ENCODE data around the gene ZER1.
"Not testable (repeated sequence)": the region's sequence is repeated elsewhere in the genome, so short reads cannot be mapped to it uniquely, and the experiment has no call there.

ZER1 gene

DNA sequence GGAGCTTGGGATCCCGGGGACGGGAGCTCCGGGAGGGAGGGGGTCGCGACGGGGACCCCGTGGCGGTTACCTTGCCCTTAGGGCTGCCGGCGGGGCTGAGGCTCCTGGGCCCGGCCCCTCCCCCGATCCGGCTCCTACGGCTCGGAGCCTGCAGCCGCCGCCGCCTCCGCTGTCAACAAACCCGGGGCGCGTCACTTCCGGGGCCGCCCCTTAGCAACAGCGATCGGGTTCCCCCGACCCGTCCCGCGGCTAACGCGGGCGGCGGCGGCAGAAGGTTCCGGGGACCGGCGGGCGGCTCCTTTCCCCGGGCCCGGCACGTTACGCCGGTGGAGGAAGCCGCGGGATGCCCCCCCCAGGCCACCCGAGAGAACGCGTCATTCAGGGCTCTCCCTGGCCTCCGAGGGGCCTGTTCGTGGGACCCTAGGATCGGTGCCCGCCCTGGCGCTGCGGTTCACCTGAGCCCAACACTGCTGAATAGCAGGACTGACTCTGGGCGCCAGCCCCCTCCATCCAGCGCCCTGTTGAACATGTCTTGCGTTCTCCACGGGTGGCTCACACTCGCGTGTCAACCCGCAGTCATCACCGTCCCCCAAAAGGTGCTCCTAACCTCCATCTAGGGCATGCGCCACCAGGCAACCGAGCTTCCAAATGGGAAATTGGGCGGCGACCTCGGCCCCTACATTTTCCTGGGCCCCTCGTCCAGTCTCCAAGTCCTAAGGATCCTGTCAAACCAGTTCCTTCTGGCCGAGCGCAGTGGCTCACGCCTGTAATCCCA, at the start of gene ZER1:
ZER1 (minus strand) TSS at position 183 of the 775 bp plus-strand sequence. CDS start 16,362 bp downstream, outside the sequence.
- in situ Hi-C loops (cut with MboI; ENCODE audit: low sequenced_read_pairs): no loop called here

DNA sequence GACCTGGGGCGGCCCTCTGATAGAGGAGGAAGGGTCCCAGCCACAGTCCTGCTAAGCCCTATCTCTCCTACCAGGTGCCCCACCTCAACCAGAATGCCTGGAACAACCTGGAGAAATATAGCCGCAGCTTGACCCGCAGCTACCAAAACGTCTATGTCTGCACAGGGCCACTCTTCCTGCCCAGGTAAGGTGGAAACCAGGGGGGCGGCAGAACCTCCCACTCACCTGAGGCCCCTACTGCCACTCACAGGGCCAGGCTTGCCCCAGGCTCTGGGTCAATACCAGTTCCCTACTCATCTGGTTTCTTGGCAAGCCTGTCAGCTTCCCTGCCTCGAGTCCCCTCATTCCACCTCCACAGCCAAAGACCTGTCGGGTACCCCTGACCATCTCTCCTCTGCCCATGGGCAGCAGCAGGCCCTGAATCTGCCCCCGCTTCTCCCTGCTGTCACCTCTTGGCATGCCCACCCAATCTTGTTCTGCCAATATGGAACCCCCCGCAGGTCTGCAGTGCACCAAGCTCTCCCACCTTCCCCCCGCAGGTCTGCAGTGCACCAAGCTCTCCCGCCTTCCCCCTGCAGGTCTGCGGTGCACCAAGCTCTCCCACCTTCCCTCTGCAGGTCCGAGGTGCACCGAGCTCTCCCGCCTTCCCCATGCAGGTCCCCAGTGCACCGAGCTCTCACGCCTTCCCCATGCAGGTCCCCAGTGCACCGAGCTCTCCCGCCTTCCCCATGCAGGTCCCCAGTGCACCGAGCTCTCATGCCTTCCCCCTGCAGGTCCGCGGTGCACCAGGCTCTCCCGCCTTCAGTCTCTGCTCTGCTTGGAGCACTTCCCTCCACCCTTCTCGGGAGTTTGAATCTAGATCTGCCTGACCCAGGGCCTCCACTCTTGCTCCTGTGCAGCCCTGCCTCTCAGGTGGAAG, 49.2 kb upstream of the ZER1 start:
- in situ Hi-C loops (cut with MboI; ENCODE audit: low sequenced_read_pairs): no loop called here

DNA sequence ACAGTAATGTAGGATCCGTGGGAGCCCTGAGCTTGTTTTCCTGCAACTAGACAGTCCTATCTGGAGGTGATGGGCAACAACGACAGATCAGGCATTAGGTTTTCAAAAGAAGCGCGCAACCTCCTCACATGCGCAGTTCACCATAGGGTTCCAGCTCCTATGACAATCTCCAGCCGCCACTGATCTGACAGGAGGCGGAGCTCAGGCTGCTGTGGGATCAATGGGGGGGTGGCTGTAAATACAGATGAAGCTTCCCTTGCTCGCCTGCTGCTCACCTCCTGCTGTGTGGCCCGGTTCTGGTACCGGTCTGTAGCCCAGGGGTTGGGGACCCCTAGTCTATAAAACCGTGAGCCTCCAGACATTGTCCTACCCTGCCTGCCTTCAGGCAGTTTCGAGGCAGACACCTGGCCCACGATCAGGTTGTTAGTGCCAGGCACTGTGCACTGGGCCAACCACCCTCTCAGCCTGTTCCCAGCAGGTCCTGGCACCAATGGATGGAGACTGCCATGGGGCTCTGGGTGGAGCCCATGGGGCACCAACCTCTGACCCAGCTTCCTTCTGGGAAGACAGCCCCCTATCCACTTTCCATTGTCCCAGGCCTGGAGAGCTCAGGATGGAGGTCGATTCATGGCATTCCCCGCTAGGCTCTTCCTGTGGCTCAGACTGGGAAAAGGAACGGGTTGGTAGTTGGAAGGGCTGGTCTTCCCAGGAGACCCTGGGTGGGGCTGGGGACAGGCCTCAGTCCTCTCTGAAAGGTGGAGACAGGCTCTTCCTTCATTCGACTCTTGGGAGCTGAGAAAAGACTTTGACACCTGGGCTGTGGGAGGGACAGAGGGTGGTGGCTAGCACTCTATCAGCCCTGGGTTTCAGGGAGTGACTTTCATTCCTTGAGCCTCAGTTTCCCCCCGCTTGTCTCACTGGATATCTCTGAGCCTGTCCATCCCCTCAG, 48.3 kb upstream of the ZER1 start:
- in situ Hi-C loops (cut with MboI; ENCODE audit: low sequenced_read_pairs): no loop called here

DNA sequence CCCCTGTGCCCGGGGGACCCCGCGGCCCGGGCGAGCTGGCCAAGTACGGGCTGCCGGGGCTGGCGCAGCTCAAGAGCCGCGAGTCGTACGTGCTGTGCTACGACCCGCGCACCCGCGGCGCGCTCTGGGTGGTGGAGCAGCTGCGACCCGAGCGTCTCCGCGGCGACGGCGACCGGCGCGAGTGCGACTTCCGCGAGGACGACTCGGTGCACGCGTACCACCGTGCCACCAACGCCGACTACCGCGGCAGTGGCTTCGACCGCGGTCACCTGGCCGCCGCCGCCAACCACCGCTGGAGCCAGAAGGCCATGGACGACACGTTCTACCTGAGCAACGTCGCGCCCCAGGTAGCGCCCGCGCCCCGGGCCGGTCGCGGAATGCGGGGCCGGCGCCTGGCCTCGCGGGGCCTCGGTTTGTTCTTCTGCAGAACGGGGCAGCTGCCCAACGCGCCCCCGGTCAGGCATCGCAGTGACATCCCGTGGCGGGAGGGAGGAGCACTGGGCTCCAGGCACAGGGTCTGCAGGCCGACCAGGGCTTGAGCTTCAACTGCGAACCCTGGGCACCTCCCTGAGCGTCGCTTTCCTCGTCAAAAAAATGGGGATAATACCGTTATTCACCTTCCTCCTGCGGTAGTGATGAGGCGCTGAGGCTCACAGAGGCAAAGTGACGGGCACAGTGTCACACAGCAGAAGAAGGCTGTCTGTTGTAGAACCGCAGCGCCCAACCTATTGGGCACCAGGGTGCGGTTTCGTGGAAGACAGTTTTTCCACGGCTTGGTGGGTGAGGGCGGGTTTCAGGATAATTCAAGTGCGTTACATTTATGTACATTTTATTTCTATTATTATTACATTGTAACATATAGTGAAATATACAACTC, 47.4 kb upstream of the ZER1 start:
- in situ Hi-C loops (cut with MboI; ENCODE audit: low sequenced_read_pairs): no loop called here

DNA sequence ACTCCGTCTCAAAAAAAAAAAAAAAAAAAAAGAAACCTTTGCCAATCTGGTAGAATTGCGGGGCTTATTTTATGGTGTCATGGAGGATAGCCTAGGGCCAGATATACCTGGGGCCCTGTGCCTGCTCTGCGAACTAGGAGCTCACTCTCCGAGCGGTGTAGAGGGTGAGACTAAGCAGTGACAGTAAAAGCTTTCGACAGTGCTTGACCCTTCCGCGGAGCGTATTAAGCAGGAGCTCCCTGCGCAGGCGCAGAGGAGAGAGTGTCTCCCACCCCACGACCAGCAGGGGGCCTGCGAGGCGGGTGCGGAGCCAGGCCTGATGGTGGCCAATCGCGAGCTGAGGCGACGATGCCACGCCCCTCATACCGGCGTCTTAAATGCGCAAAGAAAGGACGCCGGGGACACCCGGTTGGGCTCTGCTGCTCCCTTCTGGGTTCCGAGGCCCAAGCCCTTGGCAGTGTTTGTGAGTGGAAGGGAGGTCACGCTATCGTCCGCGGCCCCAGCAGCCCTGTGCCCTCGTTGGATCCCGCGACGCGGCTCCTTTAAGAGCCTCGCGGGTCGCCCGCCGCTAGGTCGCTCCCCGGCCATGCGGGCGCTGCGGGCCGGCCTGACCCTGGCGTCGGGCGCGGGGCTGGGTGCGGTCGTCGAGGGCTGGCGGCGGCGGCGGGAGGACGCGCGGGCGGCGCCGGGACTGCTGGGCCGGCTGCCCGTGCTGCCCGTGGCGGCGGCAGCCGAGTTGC, 46.5 kb upstream of the ZER1 start, which contains the start of gene ENDOG:
ENDOG (plus strand) TSS at position 402 of the 740 bp plus-strand sequence; CDS start at position 587, 185 bp downstream.
- in situ Hi-C loops (cut with MboI; ENCODE audit: low sequenced_read_pairs): no loop called here

DNA sequence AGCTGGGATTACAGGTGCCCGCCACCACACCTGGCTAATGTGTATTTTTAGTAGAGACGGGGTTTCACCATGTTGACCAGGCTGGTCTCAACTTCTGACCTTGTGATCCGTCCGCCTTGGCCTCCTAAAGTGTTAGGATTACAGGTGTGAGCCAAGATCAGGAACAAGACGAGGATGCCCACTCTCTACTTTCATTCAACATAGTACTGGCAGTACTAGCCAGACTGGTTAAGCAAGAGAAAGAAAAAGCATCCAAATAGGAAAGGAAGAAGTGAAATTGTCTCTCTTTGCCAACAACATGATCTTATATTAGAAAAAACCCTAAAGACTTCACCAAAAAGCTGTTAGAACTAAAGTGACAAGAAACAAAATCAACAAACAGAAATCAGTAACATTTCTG, 39.1 kb upstream of the ZER1 start:
- in situ Hi-C loops (cut with MboI; ENCODE audit: low sequenced_read_pairs): no loop called here

DNA sequence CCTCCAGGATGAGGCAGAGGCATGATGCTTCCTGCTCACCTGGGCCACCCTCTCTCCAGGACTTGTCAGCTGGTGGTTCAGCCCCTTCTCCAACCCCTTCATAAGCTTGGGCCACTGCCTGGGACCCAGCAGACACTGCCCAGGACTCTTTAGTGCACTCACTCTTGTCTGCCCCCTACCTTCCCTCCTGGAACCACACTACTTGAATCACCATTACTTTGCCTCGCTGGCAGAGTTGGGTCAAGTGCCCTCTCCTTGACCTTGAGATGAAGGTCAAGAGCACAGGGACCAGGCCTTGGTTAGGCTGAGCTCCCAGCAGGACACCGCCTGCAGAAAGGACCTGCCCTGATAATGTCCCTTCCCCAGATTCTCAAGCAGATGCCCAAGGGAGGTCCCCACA, 38.1 kb upstream of the ZER1 start:
- in situ Hi-C loops (cut with MboI; ENCODE audit: low sequenced_read_pairs): no loop called here

DNA sequence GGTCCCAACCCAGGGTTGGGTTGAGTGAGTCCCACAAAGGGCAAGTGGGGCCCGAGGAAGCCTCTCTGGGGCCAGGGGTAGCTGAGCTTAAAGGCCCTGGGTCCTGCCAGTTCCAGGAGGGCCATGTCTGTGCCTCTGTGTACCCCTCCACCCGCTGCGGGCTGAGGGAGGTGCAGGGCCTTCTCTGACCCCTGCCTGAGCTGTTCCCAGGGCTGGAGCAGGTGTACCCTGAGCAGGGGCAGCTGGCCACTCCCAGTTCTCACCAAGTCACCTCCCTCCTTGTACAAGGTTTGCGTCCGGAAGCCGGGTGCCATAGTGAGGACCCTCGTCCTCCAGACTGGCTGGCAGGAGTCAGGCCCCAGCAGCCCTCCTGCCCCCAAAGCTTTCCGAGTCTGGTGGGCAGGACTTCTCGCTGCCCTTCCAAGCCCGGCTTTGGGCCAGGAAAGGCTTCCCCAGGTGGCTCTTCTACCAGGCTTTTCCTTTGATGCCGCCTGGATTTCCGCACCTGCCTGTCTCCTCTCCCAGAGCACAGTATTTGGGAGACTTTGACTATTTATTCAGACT, 37.4 kb upstream of the ZER1 start:
- in situ Hi-C loops (cut with MboI; ENCODE audit: low sequenced_read_pairs): no loop called here

DNA sequence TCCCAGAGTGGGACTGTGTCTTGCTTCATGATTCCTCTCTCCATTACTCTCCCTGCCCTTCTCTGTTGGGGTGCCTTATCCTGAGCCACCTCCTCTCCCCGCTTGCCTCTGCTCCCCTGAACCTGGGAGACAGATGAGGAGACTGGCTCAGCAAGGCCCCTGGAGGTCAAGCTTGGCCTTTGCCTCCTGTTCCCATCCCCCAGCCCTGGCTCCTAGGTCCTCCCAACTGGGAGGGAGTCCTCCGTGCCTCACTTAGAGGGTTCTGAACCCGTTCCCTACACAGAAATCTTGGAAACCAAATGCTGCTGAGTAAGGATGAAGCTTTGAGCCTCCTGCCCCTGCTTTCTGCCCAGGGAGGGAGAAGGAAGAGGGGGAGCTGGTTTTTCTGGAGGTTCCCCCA, 36.8 kb upstream of the ZER1 start:
- in situ Hi-C loops (cut with MboI; ENCODE audit: low sequenced_read_pairs): no loop called here

DNA sequence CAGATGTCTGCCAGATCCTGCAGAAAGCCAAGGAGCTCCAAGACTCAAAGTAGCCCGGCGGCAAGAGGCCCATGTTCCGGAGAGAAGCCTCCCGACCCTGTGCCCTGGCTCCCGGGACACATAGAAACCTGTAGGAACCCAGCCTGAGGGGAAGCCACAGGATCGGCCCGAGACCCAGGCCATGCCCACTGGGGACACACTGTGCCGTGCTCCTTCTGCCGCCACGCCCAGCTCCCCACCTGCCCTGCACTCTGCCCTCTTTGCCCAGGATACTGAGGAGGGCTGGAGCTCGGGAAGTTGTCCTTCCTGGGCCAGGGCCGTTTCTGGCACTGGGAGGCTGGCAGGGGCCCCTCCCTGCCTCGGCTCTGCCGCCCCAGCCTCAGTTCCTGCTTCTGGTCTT, 36.1 kb upstream of the ZER1 start:
- in situ Hi-C loops (cut with MboI; ENCODE audit: low sequenced_read_pairs): no loop called here

DNA sequence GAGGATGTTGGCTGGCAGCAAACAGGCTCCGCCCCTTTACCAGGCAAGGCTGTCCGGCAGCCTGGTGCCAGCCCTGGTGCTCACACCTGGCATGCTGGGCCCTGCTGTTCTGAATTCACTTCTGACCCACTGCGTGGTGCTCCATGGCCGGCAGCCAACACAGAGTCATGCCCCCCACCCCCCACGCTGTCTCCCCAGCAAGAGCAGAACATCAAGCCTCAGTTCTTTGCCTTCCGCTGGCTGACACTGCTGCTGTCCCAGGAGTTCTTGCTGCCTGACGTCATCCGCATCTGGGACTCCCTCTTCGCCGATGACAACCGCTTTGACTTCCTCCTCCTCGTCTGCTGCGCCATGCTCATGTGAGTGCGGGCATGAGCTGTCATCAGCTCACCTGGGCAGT, 33.9 kb upstream of the ZER1 start:
- in situ Hi-C loops (cut with MboI; ENCODE audit: low sequenced_read_pairs): no loop called here

DNA sequence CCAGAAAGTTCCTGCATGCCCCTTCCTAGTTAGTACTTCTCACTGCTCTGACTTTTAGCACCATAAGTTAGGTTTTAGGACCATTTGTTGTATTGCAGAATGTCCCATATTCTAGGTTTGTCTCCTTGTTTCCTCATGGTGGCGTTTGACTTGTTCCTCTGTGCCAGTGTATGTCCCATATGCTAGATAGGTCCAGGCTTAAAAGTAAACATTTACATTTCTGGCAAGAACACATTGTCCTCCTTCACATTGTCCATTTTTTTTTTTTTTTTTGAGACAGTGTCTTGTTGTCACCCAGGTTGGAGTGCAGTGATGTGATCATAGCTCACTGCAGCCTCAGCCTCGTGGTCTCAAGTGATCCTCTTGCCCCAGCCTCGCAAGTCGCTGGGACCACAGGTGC, 30.8 kb upstream of the ZER1 start:
- in situ Hi-C loops (cut with MboI; ENCODE audit: low sequenced_read_pairs): no loop called here

DNA sequence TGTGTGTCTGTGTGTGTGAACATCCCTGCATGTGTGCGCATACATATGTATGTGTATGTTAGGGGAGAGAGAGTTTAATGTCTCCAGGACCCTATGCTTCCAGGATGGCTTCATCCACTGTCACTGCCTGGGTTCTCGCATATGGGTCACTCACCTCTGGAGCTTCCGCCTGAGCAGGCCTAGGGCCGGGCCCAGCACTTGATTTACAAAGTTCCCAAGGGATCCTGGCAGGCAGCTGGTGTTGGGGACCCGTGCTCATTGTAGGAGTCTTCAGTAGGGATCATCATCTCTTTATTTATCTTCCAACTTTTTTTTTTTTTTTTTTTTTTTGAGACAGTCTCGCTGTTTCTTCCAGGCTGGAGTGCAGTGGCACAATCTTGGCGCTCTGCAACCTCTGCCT, 28.3 kb upstream of the ZER1 start:
- in situ Hi-C loops (cut with MboI; ENCODE audit: low sequenced_read_pairs): no loop called here

DNA sequence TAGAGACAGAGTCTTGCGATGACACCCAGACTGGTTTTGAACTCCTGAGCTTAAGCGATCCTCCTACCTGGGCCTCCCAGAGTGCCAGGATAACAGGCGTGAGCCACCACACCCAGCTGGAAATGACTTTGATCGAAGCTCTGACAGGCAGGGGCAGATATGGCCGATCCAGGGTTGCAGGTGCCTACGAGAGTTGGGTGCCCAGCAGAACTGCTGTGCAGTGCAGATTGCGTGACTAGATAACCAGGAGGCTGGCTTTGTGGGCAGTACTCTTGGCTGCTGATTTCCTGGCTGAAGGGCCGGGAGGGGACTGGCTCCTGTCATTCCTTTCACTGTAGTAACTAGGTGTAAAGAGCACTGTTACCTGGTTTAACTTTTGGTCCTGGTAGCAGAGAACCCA, 27.2 kb upstream of the ZER1 start:
- in situ Hi-C loops (cut with MboI; ENCODE audit: low sequenced_read_pairs): no loop called here

DNA sequence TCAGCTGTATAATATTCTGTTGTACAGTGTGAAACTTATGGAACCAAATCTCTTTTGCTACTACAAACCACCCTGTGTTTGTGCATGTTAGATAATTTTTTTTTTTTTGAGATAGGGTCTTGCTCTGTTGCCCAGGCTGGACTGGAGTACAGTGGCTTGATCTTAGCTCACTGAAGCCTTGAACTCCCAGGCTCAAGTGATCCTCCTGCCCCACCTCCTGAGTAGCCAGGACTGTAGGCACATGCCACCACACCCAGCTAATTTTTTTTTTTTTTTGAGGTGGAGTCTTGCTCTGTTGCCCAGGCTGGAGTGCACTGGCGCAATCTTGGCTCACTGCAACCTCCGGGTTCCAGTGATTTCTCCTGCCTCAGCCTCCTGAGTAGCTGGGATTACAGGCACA, 23.2 kb upstream of the ZER1 start:
- in situ Hi-C loops (cut with MboI; ENCODE audit: low sequenced_read_pairs): not testable (repeated sequence)

DNA sequence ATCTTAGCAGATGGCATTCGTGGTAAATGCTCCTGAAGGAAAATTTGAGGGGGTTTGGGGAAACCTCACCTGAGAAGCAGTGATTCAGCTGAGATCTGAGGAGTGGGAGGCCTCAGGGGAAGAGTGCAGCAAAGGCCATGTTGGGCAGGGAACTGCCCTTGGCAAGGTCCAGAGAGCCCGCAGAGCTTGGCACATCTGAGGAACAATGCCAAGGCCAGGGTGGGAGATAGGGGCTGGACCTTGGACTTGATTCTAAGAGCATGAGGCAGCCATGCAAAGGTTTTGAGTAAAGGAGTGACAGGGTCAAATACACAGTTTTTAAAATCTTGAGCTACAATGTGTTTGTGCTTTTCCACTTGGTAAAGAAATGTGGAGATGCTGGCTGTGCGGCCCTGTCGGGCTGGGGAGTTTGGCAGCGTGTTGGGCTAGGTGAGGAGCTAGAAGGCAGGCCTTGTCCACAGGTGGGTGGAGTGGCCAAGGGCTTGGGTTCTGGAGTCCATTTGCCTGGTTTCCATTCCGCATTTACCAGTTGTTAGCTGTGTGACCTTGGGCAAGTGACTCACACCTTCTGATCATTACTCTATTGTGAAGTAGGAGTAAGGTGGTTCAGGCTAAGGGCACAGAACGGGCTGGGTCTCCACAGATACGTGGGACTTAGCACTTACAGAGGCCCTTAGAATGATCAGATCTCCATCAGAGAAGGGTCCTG, 21.4 kb upstream of the ZER1 start:
- in situ Hi-C loops (cut with MboI; ENCODE audit: low sequenced_read_pairs): no loop called here

DNA sequence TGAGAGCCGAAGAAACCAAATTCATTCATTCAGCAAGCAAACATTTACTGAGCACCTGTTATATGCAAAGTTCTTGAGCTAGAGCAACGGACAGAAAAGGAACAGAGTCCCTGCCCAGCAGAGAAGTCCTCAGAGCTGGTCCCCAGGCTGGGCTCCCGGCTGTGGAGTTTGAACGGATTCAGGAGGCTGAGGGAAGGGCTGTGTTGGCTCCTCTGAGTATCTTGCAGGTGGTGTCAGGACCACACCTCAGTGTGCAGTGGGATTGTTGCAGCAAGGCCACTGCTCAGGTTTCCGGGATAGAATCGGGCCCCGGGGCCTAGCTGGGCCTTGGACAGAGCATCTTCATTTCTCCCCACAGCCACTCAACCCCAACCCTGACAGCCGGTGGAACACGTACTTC, 20.4 kb upstream of the ZER1 start:
- in situ Hi-C loops (cut with MboI; ENCODE audit: low sequenced_read_pairs): no loop called here

DNA sequence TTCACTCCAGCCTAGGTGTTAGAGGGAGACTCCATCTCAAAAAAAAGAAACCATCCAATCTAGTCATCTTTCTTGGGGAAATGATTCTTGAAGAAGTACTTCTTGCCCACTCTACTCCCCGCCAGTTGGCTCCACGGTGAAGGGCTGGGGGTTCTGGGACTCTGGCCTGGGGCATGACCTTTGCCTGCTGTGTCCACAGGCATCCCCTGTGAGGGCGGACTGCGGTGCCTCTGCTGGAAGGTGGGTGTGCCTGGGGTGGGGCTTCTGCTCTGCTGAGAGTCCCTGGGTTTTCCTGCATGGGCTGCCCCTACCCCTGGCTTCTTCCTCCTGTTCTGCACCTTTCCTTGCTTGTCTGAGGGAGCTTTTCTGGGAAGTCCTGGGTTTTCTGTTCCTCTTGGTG, 18.8 kb upstream of the ZER1 start:
- in situ Hi-C loops (cut with MboI; ENCODE audit: low sequenced_read_pairs): no loop called here

Measured in HL-60/S4 treated with retinoic acid at 250 ng/mL for 4 days and 3 days (cell line).